Activated B cell treated with CpG ODN at 0.5 μM for 24 hours (primary cell): ENCODE measurements around the gene ESYT2. TPM values are rescaled to one million over a fixed set of nuclear protein-coding genes. Genes with fewer than 3 reads are reported as not detected.

Source experiments
- ATAC-seq: fragments of 200-7000 bp; cut with Tn5 transposase; one replicate; pipeline ENCODE4 v1.10.0; 2021; ENCODE audit warnings: low read depth, mild to moderate bottlenecking, moderate library complexity
- CTCF ChIA-PET: fragments of 350-600 bp; sonication (Branson Sonifier 250); formaldehyde crosslinking; loops from one replicate; lab custom pipeline; 2021; ENCODE audit warnings: antibody characterized with exemption; lab: Charles Lee
- POLR2A ChIA-PET: fragments of 350-600 bp; sonication (Branson Sonifier 250); formaldehyde crosslinking; loops from one replicate; lab custom pipeline; 2021; ENCODE audit warnings: antibody characterized with exemption; lab: Charles Lee
- DNase-seq: peaks from one replicate; pipeline ENCODE4 v3.0.0; 2022
- H3K27ac Mint-ChIP-seq: one replicate; pipeline ENCODE4 v1.8.0; 2020; ENCODE audit warnings: mixed read lengths
- H3K27me3 Mint-ChIP-seq: one replicate; pipeline ENCODE4 v1.8.0; 2021; ENCODE audit warnings: mixed read lengths
- H3K36me3 Mint-ChIP-seq: one replicate; pipeline ENCODE4 v1.8.0; 2021; ENCODE audit warnings: low read depth, mixed read lengths
- H3K4me1 Mint-ChIP-seq: one replicate; pipeline ENCODE4 v1.8.0; 2021; ENCODE audit warnings: mixed read lengths
- H3K4me3 Mint-ChIP-seq: one replicate; pipeline ENCODE4 v1.8.0; 2020; ENCODE audit warnings: mild to moderate bottlenecking, mixed read lengths
- H3K9me3 Mint-ChIP-seq: one replicate; pipeline ENCODE4 v1.8.0; 2020; ENCODE audit warnings: mixed read lengths
- intact Hi-C: fragments of 100-400 bp; cut with micrococcal nuclease; formaldehyde crosslinking; loops from one replicate; pipeline ENCODE4 v1.15.1; 2024
- total RNA-seq: library from RNA; stranded (reverse); gene quantifications from 2 replicates; pipeline ENCODE4 v1.2.3, GENCODE V29; 2022
- TF ChIP-seq, protein P1 (sequence below): fragments of 200-600 bp; IDR thresholded peaks from one replicate; pipeline ENCODE4 v1.8.0; 2022; ENCODE audit warnings: antibody characterized with exemption, mild to moderate bottlenecking

ESYT2 gene
- total RNA-seq, 1 donor from 2014 or later = 21.3 TPM

DNA sequence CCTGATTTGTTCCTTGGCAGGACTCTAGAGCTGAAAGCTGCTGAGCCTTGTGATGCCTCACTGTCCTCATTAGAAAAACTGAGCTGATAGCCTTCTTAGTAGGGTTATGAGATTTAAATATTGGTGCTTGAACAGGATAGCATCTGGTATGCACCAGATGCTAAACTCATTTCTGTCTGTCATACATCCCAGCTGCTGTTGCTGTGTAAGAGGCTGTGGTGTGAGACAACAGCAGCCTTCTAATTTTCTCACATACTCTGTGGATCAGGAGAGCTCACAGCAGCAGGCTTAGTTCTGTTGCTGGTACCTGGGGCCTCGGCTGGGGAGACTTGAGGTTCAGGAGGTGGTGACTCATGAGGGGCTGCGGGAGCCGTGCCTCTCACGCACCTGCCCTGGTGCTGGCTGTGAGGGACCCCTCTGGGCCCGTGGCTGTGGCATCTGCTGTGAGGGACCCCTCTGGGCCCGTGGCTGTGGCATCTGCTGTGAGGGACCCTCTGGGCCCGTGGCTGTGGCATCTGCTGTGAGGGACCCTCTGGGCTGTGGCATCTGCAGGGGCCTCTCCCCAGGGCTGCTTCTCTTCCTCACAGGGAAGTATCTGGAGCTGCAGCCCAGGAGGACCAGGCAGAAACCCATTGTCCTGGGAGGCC, 39.6 kb upstream of the ESYT2 start:
- ChIA-PET CTCF (no interaction called here), POLR2A (no interaction called here)
- no peaks in the 10 kb centered on the region for H3K27me3 Mint-ChIP-seq
- no peak overlapping the region for H3K4me3 Mint-ChIP-seq
- no peaks in the 10 kb centered on the region for H3K9me3 Mint-ChIP-seq
- TF ChIP-seq, protein P1, sequence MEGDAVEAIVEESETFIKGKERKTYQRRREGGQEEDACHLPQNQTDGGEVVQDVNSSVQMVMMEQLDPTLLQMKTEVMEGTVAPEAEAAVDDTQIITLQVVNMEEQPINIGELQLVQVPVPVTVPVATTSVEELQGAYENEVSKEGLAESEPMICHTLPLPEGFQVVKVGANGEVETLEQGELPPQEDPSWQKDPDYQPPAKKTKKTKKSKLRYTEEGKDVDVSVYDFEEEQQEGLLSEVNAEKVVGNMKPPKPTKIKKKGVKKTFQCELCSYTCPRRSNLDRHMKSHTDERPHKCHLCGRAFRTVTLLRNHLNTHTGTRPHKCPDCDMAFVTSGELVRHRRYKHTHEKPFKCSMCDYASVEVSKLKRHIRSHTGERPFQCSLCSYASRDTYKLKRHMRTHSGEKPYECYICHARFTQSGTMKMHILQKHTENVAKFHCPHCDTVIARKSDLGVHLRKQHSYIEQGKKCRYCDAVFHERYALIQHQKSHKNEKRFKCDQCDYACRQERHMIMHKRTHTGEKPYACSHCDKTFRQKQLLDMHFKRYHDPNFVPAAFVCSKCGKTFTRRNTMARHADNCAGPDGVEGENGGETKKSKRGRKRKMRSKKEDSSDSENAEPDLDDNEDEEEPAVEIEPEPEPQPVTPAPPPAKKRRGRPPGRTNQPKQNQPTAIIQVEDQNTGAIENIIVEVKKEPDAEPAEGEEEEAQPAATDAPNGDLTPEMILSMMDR = no peak
- peaks cover 10% of the 10 kb centered on the region for H3K36me3 Mint-ChIP-seq
- intact Hi-C loops = no loop called here
- DNase-seq (no peak), ATAC-seq (no peak)
- peaks cover 9% of the 10 kb centered on the region for H3K4me1 Mint-ChIP-seq
- H3K27ac Mint-ChIP-seq = no peak overlapping the region

DNA sequence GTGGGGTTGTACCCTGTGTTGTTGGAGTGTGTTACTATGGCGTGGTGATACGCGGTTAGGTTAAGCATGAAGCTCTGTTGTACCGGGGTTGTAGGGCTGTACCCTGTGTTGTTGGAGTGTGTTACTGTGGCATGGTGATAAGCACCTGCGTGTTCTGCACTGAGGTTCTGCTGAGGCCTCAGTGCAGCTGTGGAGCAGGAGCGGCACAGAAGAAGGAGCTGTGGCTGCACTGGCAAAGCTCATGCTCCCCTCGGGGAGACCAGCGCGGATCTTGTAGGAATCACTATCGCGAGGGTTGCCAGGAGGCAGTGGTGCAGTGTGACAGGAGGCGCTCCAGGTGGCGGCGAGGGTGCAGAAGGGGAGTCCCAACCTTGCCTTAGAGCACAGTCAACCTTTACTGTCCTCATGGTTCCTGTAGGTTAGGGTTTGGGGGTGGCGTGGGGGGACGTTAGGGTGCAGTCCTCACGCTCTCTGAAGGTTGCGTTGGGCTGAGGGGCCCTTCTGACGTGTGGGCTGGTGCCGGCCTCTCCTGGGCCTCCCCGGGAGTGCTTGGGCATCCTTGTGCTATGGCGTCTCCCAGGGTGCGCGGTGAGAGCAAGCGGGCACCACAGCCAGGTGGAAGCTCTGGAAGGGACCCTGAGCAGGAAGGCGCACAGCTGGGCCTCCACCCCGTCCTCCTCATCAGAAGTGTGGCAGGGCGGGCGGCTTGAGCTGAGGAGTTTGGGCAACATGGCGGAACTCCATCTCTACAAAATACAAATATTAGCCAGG, 38.1 kb upstream of the ESYT2 start:
- Mint-ChIP-seq H3K27ac (no peak overlapping the region), H3K4me3 (no peak overlapping the region), H3K27me3 (no peaks in the 10 kb centered on the region), H3K36me3 (peaks cover 8% of the 10 kb centered on the region), H3K9me3 (no peaks in the 10 kb centered on the region), H3K4me1 (peaks cover 17% of the 10 kb centered on the region)
- CTCF ChIA-PET = no interaction called here
- POLR2A ChIA-PET = no interaction called here
- TF ChIP-seq, protein P1 = no peak
- intact Hi-C loops = no loop called here
- ATAC-seq (no peak), DNase-seq (no peak)

DNA sequence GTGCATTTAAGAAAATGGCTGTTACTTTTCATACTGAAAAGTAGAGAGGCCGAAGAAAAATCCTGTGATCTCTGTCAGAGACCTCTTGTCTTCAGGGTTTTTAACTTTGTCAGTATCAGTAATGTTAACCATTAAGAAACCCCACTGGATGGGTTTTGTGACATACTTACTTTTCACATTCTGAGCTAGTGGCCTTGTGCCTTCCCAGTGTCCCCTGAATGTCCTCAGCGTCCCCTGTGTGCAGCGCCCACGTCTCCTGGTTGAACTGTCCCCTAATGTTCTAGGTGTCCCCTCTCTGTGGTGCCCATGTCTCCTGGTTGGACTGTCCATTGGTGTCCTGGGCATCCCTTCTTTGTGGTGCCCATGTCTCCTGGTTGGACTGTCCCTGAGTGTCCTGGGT, 36.7 kb upstream of the ESYT2 start:
- ChIA-PET POLR2A (no interaction called here), CTCF (no interaction called here)
- no peak for ATAC-seq
- DNase-seq = no peak
- H3K36me3 Mint-ChIP-seq = peaks cover under 1% of the 10 kb centered on the region
- peaks cover 17% of the 10 kb centered on the region for H3K4me1 Mint-ChIP-seq
- TF ChIP-seq, protein P1 = no peak
- H3K9me3 Mint-ChIP-seq = no peaks in the 10 kb centered on the region
- H3K27me3 Mint-ChIP-seq = no peaks in the 10 kb centered on the region
- no peak overlapping the region for H3K27ac Mint-ChIP-seq
- intact Hi-C loops = no loop called here
- H3K4me3 Mint-ChIP-seq = no peak overlapping the region

DNA sequence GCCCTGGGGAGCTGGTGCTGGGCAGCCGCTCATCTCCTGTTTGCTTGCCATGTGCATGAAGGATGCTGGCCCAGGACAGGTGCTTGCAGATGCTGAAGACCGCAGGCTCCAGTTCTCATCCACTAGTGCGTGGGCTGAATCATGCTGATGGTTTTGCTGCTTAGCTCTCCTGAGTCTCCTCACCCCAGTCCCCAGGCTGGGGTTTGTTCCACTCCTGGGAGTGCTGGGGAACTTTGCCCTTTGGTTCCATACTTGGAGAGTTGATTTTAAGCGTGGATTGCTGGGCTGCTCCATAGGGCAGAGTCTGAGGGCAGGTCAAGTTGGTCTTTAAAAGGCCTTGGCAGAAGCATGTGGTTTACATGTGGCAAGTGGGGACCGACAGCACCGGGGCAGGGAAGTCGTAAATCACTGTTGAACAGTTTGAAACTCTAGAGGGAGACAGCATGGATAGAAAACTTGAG, 36.2 kb upstream of the ESYT2 start:
- Mint-ChIP-seq H3K27me3 (no peaks in the 10 kb centered on the region), H3K4me1 (peaks cover 17% of the 10 kb centered on the region), H3K27ac (no peak overlapping the region), H3K36me3 (no peaks in the 10 kb centered on the region), H3K9me3 (no peaks in the 10 kb centered on the region), H3K4me3 (no peak overlapping the region)
- intact Hi-C loops = no loop called here
- no peak for DNase-seq
- ChIA-PET CTCF (no interaction called here), POLR2A (no interaction called here)
- no peak for ATAC-seq
- TF ChIP-seq, protein P1 = no peak

DNA sequence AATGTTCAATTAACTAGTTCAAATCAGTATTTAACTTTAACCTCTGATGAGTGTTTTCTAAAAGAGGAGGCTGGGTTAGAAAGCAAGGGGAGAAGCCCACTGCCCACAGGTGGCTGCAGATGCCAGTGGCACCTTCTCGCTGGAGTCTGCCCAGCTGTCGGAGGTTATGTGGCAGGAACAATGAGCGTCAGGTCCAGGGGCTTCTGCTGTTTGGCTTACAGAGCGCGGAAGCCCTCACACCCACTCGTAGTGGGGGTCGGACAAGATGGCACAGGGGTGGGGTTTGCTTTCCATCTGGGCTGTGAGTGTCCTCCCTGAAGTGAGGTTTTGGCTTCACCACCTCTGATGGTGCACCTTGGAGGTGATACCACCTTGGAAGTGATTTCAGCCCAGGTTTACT, 35.5 kb upstream of the ESYT2 start:
- H3K27me3 Mint-ChIP-seq = no peaks in the 10 kb centered on the region
- no peaks in the 10 kb centered on the region for H3K9me3 Mint-ChIP-seq
- DNase-seq (no peak), ATAC-seq (no peak)
- POLR2A ChIA-PET = no interaction called here
- peak overlapping the region; percentile 9 for H3K27ac Mint-ChIP-seq
- CTCF ChIA-PET = no interaction called here
- TF ChIP-seq, protein P1 = no peak
- peaks cover 17% of the 10 kb centered on the region for H3K4me1 Mint-ChIP-seq
- intact Hi-C loops = no loop called here
- H3K36me3 Mint-ChIP-seq = no peaks in the 10 kb centered on the region
- H3K4me3 Mint-ChIP-seq = no peak overlapping the region
